Glomerular endothelial cell (primary cell): ENCODE measurements around the gene LEFTY2. TPM values are rescaled to one million over a fixed set of nuclear protein-coding genes. Genes with fewer than 3 reads are reported as not detected.
"Not testable (repeated sequence)": the region's sequence is repeated elsewhere in the genome, so short reads cannot be mapped to it uniquely, and the experiment has no call there.

Experiments
- DNase-seq: peaks from one replicate; pipeline ENCODE4 v3.0.0-alpha.2; 2011; ENCODE audit warnings: low read depth, low spot score; ENCODE audit errors: extremely low read depth
- total RNA-seq: library from RNA; depleted of rRNA; stranded (reverse); fragments of >200 nt; gene quantifications from 2 replicates; pipeline ENCODE4 v1.2.3, GENCODE V29; 2015

The LEFTY2 gene
- total RNA-seq = not detected in 2 replicates

GRCh38 chr1:225941187-225941941, at the start of gene LEFTY2:
TSS of gene LEFTY2 (minus strand) at chr1:225941220. CDS start at chr1:225941140, 80 bp downstream.
- DNase-seq = no peak

- DNase-seq = no peak
These were observed 46.7 kb upstream of the LEFTY2 start for GRCh38 chr1:225987491-225988316.

- DNase-seq = no peak
These were observed 40.7 kb upstream of the LEFTY2 start for GRCh38 chr1:225981714-225982113.

- no peak for DNase-seq
These were observed 39.2 kb upstream of the LEFTY2 start for GRCh38 chr1:225980005-225980836.

GRCh38 chr1:225979421-225979820, 38.4 kb upstream of the LEFTY2 start:
- no peak for DNase-seq

GRCh38 chr1:225977937-225978748, 37.1 kb upstream of the LEFTY2 start:
- no peak for DNase-seq

- not testable (repeated sequence) for DNase-seq
These were observed 34.1 kb upstream of the LEFTY2 start for GRCh38 chr1:225975146-225975545.

GRCh38 chr1:225974454-225974853, 33.4 kb upstream of the LEFTY2 start:
- no peak for DNase-seq

- DNase-seq = no peak
These were observed 32.1 kb upstream of the LEFTY2 start for GRCh38 chr1:225973158-225973557.

- DNase-seq = no peak
These were observed 31.5 kb upstream of the LEFTY2 start for GRCh38 chr1:225972344-225973152.

GRCh38 chr1:225970592-225971157, 29.7 kb upstream of the LEFTY2 start:
- DNase-seq = not testable (repeated sequence)

- not testable (repeated sequence) for DNase-seq
These were observed 28.7 kb upstream of the LEFTY2 start for GRCh38 chr1:225969751-225970150.

GRCh38 chr1:225965231-225965630, 24.2 kb upstream of the LEFTY2 start:
- no peak for DNase-seq

GRCh38 chr1:225963735-225964530, 22.9 kb upstream of the LEFTY2 start:
- DNase-seq = no peak

- no peak for DNase-seq
These were observed 21.5 kb upstream of the LEFTY2 start for GRCh38 chr1:225962440-225962975.

GRCh38 chr1:225961659-225962439, 20.8 kb upstream of the LEFTY2 start:
- DNase-seq = no peak

- no peak for DNase-seq
These were observed 17.0 kb upstream of the LEFTY2 start for GRCh38 chr1:225958041-225958440.
